ENCODE measurements around the gene SEC24C. TPM values are rescaled to one million over a fixed set of nuclear protein-coding genes. Genes with fewer than 3 reads are reported as not detected.
"Not testable (repeated sequence)": the region's sequence is repeated elsewhere in the genome, so short reads cannot be mapped to it uniquely, and the experiment has no call there.

SEC24C gene
- total RNA-seq, 4 donors from 2014 or later: 68.8 to 74.4 (median 70.8) TPM

DNA sequence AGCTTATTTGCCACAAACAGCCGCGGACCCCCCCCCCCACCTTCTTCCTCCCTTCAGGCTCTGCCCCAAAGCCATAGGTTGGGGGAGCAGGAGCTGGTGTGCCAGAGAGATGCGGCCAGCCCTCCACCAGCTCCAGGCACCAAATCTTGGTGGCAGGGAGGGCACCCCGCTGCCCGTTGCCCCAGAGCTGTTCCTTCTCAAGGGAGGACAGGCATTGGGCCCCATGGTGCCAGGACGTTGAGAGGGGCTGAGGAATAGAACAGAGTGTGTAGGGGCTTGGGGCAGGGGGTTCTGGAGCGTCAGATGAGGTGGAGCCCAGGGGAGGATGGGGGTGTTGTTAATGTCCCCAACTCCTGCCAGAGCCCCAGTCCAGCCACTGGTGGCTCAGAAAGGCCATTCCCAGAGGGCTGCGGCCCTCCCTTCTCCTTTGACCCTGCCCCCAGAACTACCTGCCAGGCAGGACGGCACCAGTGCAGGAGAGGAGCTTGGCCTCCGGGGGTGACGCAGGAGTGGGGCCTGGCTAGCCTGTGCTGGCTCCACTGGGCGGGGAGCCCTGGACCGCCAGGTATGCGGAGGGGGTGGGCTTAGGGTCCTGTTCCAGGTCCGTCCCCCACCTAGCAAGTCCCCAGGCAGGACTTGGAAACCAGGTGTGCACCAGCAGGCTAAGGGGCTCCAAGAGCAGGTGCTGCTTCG, 10.0 kb upstream of the SEC24C start:
- Histone ChIP-seq H3K27me3 (no peaks in the 10 kb centered on the region), H3K27ac (no peak overlapping the region), H3K4me1 (peaks cover 23% of the 10 kb centered on the region), H3K4me3 (no peak overlapping the region), H3K9me3 (no peaks in the 10 kb centered on the region), H3K36me3 (peaks cover 41% of the 10 kb centered on the region)
- TF ChIP-seq EP300 (IDR thresholded peaks at IDR 0.05) (no peak), POLR2AphosphoS5 (IDR thresholded peaks at IDR 0.05) (no peak), POLR2A (IDR thresholded peaks at IDR 0.05) (no peak)
- TF ChIP-seq, protein P1, sequence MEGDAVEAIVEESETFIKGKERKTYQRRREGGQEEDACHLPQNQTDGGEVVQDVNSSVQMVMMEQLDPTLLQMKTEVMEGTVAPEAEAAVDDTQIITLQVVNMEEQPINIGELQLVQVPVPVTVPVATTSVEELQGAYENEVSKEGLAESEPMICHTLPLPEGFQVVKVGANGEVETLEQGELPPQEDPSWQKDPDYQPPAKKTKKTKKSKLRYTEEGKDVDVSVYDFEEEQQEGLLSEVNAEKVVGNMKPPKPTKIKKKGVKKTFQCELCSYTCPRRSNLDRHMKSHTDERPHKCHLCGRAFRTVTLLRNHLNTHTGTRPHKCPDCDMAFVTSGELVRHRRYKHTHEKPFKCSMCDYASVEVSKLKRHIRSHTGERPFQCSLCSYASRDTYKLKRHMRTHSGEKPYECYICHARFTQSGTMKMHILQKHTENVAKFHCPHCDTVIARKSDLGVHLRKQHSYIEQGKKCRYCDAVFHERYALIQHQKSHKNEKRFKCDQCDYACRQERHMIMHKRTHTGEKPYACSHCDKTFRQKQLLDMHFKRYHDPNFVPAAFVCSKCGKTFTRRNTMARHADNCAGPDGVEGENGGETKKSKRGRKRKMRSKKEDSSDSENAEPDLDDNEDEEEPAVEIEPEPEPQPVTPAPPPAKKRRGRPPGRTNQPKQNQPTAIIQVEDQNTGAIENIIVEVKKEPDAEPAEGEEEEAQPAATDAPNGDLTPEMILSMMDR (IDR thresholded peaks at IDR 0.05): no peak
- 83% methylated on average over 8 of the region's 16 CpGs for WGBS
- DNase-seq (ENCODE audit: low spot score in 2 of 2): no peak

DNA sequence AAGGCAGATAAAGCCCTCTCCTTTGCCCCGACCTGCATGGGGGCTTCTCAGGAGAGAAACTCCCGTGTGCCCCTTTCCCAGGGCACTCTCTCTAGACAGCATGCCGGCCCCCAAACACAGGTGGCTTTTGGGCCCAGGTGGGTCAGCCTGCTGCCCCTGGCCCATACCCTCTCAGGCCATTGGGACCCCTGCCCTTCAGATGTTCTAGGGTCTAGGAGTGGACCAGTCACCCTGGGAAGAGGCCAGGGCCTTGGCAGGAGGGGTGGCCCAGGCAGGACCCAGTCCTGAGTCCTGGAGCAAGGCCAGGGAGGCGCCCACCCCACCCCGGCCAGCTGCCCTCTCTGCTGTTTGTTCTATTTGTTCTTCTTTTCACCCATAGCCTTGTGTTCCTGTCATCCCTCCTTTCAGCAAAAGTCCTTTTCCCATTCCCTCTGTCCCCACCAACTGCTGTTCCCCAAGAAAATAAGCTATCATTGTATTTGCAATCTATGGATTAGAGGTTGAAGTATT, 9.3 kb upstream of the SEC24C start:
- Histone ChIP-seq H3K4me3 (no peak overlapping the region), H3K27me3 (no peaks in the 10 kb centered on the region), H3K9me3 (no peaks in the 10 kb centered on the region), H3K4me1 (peaks cover 18% of the 10 kb centered on the region), H3K27ac (no peak overlapping the region), H3K36me3 (peaks cover 41% of the 10 kb centered on the region)
- DNase-seq (ENCODE audit: low spot score in 2 of 2): no peak
- TF ChIP-seq POLR2A (IDR thresholded peaks at IDR 0.05) (no peak), POLR2AphosphoS5 (IDR thresholded peaks at IDR 0.05) (no peak), EP300 (IDR thresholded peaks at IDR 0.05) (no peak)
- TF ChIP-seq, protein P1 (IDR thresholded peaks at IDR 0.05): no peak
- 69% methylated on average over 2 of the region's 5 CpGs for WGBS

DNA sequence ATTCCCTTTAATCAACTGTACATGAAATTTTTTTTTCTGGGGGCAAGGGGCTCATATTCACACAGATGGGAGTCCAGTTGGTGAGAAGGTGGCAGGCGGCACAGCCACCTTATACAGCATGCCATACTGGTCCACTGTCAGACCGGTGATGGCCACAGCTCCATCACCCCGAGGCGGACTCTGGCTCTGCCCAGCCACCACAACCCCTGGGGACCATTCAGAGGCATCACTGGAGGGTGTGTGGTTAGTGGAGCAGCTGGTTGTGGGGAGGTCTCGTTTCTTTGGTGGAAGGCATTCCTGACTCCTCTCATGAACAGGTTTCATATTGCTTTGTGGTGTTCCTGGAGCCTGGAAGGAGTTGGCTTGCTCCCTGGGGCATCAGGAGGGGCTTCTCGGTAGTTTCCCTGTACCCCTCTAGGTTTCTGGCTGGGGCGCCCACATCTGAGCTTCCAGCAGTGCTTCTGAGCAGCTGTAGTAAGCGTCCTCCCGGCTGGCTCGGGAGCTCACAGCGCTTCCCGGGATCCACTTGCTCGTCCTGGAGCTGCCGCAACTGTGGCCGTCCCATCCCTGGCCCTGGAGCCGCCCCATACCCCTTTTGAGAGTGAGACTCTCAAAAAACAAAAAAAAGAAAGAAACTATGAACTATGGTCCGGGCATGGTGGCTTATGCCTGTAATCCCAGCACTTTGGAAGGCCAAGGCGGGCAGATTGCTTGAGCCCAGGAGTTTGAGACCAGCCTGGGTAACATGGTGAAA, 3.5 kb upstream of the SEC24C start:
- not testable (repeated sequence) for H3K27ac ChIP-seq; H3K27me3 ChIP-seq; DNase-seq (ENCODE audit: low spot score in 2 of 2); H3K9me3 ChIP-seq; H3K4me3 ChIP-seq
- WGBS: 88% methylated on average over 7 of the region's 18 CpGs
- Histone ChIP-seq H3K4me1 (peaks cover 30% of the 10 kb centered on the region), H3K36me3 (peaks cover 16% of the 10 kb centered on the region)

DNA sequence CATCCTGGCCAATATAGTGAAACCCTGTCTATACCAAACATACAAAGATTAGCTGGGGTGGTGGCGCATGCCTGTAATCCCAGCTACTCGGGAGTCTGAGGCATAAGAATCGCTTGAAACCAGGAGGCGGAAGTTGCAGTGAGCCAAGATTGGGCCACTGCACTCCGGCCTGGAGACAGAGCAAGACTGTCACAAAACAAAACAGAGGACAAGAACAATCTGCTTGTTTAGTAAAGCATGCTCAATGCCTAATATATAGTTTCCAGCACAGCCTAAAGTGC, 1.8 kb upstream of the SEC24C start:
- H3K4me1 ChIP-seq: peaks cover 39% of the 10 kb centered on the region
- no peak overlapping the region for H3K27ac ChIP-seq
- TF ChIP-seq POLR2AphosphoS5 (IDR thresholded peaks at IDR 0.05) (no peak), POLR2A (IDR thresholded peaks at IDR 0.05) (no peak), EP300 (IDR thresholded peaks at IDR 0.05) (no peak)
- TF ChIP-seq, protein P1 (IDR thresholded peaks at IDR 0.05): no peak
- H3K36me3 ChIP-seq: peaks cover 23% of the 10 kb centered on the region
- no peaks in the 10 kb centered on the region for H3K27me3 ChIP-seq
- 78% methylated on average over 5 of the region's 5 CpGs for WGBS
- no peak overlapping the region for H3K4me3 ChIP-seq
- no peaks in the 10 kb centered on the region for H3K9me3 ChIP-seq
- no peak for DNase-seq (ENCODE audit: low spot score in 2 of 2)

DNA sequence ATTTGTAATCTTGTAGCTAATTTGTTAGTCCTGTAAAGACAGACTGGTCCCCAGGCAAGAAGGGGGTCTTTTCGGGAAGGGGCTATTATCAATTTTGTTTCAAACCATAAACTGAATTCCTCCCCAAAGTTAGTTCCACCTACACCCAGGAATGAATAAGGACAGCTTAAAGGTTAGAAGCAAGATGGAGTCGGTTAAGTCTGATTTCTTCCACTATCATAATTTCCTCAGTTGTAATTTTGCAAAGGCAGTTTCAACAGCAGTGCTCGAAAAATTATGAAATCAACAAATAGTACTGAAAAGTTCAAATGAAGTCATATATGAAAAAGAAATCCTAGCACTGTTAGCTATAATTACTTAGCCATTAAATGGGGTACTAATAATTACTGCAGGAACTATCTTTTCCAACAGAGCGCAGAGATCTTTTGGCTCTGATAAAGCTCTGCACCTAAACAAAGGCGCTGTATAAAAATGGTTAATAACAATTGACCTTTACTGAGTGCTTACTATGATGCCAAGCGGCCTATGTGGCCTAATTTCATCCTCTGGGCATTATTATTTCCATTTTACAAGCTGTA, 756 bp upstream of the SEC24C start:
- 37% methylated on average over 6 of the region's 6 CpGs for WGBS
- Histone ChIP-seq H3K27ac (peak overlapping the region; percentile 93), H3K4me3 (peak overlapping the region; percentile 89), H3K27me3 (no peaks in the 10 kb centered on the region), H3K4me1 (peaks cover 39% of the 10 kb centered on the region), H3K36me3 (peaks cover 27% of the 10 kb centered on the region), H3K9me3 (no peaks in the 10 kb centered on the region)
- no peak for DNase-seq (ENCODE audit: low spot score in 2 of 2)
- TF ChIP-seq POLR2A (IDR thresholded peaks at IDR 0.05) (no peak), POLR2AphosphoS5 (IDR thresholded peaks at IDR 0.05) (no peak), EP300 (IDR thresholded peaks at IDR 0.05) (no peak)
- TF ChIP-seq, protein P1 (IDR thresholded peaks at IDR 0.05): no peak
